HFF-Myc (cell line): ENCODE measurements around the gene KIF19.

ENCODE experiments used
- DNase-seq: peaks from one replicate; pipeline ENCODE4 v3.0.0-alpha.2; 2011; ENCODE audit warnings: low read depth; ENCODE audit errors: extremely low read depth
- H3K4me3 ChIP-seq: replicated peaks from 2 replicates; pipeline ENCODE4 v1.5.1; 2011; ENCODE audit warnings: low read depth, mild to moderate bottlenecking, control low read depth, low read length
- TF ChIP-seq, protein P1 (sequence below): IDR thresholded peaks from 2 replicates; pipeline ENCODE4 v1.5.1; 2012; ENCODE audit warnings: mild to moderate bottlenecking, low read depth, low read length, control low read depth; ENCODE audit errors: missing control alignments

The KIF19 gene

GRCh38 chr17:74344658-74345057 lies 18.6 kb downstream of the KIF19 start:
- TF ChIP-seq, protein P1, sequence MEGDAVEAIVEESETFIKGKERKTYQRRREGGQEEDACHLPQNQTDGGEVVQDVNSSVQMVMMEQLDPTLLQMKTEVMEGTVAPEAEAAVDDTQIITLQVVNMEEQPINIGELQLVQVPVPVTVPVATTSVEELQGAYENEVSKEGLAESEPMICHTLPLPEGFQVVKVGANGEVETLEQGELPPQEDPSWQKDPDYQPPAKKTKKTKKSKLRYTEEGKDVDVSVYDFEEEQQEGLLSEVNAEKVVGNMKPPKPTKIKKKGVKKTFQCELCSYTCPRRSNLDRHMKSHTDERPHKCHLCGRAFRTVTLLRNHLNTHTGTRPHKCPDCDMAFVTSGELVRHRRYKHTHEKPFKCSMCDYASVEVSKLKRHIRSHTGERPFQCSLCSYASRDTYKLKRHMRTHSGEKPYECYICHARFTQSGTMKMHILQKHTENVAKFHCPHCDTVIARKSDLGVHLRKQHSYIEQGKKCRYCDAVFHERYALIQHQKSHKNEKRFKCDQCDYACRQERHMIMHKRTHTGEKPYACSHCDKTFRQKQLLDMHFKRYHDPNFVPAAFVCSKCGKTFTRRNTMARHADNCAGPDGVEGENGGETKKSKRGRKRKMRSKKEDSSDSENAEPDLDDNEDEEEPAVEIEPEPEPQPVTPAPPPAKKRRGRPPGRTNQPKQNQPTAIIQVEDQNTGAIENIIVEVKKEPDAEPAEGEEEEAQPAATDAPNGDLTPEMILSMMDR, result no peak
- no peak overlapping the region for H3K4me3 ChIP-seq
- no peak for DNase-seq

- DNase-seq, result no peak
- no peak overlapping the region for H3K4me3 ChIP-seq
- TF ChIP-seq, protein P1, result no peak
These were observed 19.6 kb downstream of the KIF19 start for GRCh38 chr17:74345433-74346241.

- TF ChIP-seq, protein P1, result no peak
- DNase-seq, result no peak
- no peak overlapping the region for H3K4me3 ChIP-seq
These were observed 21.6 kb downstream of the KIF19 start for GRCh38 chr17:74347646-74348045.

- DNase-seq, result no peak
- TF ChIP-seq, protein P1, result no peak
- no peak overlapping the region for H3K4me3 ChIP-seq
These were observed 23.1 kb downstream of the KIF19 start for GRCh38 chr17:74349120-74349519.

- TF ChIP-seq, protein P1, result no peak
- DNase-seq, result no peak
- no peak overlapping the region for H3K4me3 ChIP-seq
These were observed 24.5 kb downstream of the KIF19 start for GRCh38 chr17:74350486-74350885.

- no peak overlapping the region for H3K4me3 ChIP-seq
- no peak for DNase-seq
- TF ChIP-seq, protein P1, result no peak
These were observed 25.7 kb downstream of the KIF19 start for GRCh38 chr17:74351552-74352210.
